ENCODE measurements around the gene MAMDC4.
"Not testable (repeated sequence)": the region's sequence is repeated elsewhere in the genome, so short reads cannot be mapped to it uniquely, and the experiment has no call there.

Gene MAMDC4

GRCh38 chr9:136825295-136826187 is 26.6 kb upstream of the MAMDC4 start:
- DNase-seq (ENCODE audit: low read depth): no peak

- DNase-seq (ENCODE audit: low read depth): no peak
Measured at GRCh38 chr9:136826188-136826541, 26.0 kb upstream of the MAMDC4 start.

GRCh38 chr9:136826703-136827582 is 25.2 kb upstream of the MAMDC4 start:
- DNase-seq (ENCODE audit: low read depth): no peak

GRCh38 chr9:136827794-136828473 is 24.2 kb upstream of the MAMDC4 start:
- DNase-seq (ENCODE audit: low read depth): no peak

GRCh38 chr9:136828474-136829140 is 23.5 kb upstream of the MAMDC4 start:
- DNase-seq (ENCODE audit: low read depth): no peak

- no peak for DNase-seq (ENCODE audit: low read depth)
Measured at GRCh38 chr9:136829412-136829811, 22.7 kb upstream of the MAMDC4 start.

GRCh38 chr9:136829981-136830885 is 21.9 kb upstream of the MAMDC4 start:
- DNase-seq (ENCODE audit: low read depth): no peak

- DNase-seq (ENCODE audit: low read depth): no peak
Measured at GRCh38 chr9:136831002-136831719, 21.0 kb upstream of the MAMDC4 start.

GRCh38 chr9:136831720-136832104 is 20.4 kb upstream of the MAMDC4 start:
- DNase-seq (ENCODE audit: low read depth): no peak

GRCh38 chr9:136832581-136832980 is 19.6 kb upstream of the MAMDC4 start:
- no peak for DNase-seq (ENCODE audit: low read depth)

GRCh38 chr9:136833381-136834048 is 18.6 kb upstream of the MAMDC4 start:
- not testable (repeated sequence) for DNase-seq (ENCODE audit: low read depth)

- DNase-seq (ENCODE audit: low read depth): no peak
Measured at GRCh38 chr9:136835162-136835931, 16.8 kb upstream of the MAMDC4 start.

GRCh38 chr9:136835932-136836904 is 15.9 kb upstream of the MAMDC4 start:
- DNase-seq (ENCODE audit: low read depth): no peak

GRCh38 chr9:136837146-136837855 is 14.8 kb upstream of the MAMDC4 start:
- no peak for DNase-seq (ENCODE audit: low read depth)

- DNase-seq (ENCODE audit: low read depth): not testable (repeated sequence)
Measured at GRCh38 chr9:136837856-136838277, 14.3 kb upstream of the MAMDC4 start.

- DNase-seq (ENCODE audit: low read depth): no peak
Measured at GRCh38 chr9:136838314-136839228, 13.6 kb upstream of the MAMDC4 start.
